Type B pancreatic cell (in vitro differentiated cells): ENCODE results near the gene MGAT2. TPM values are rescaled to one million over a fixed set of nuclear protein-coding genes. Genes with fewer than 3 reads are reported as not detected.
A peak's percentile ranks its signal among the peaks of the same experiment; 100 is the strongest.

Experiments
- DNase-seq: peaks from one replicate; pipeline ENCODE4 v3.0.0; 2021; ENCODE audit warnings: mixed read lengths; ENCODE audit not compliant: unreplicated experiment; ENCODE audit errors: extremely low spot score
- H3K27ac Mint-ChIP-seq: 2 replicates; pipeline ENCODE4 v1.8.0; 2021; ENCODE audit warnings: mild to moderate bottlenecking, mixed read lengths
- H3K27me3 Mint-ChIP-seq: 2 replicates; pipeline ENCODE4 v1.8.0; 2021; ENCODE audit warnings: mixed read lengths
- H3K36me3 Mint-ChIP-seq: 2 replicates; pipeline ENCODE4 v1.8.0; 2021; ENCODE audit warnings: mixed read lengths
- H3K4me1 Mint-ChIP-seq: one replicate; pipeline ENCODE4 v1.8.0; 2021; ENCODE audit warnings: mixed read lengths; ENCODE audit not compliant: unreplicated experiment
- H3K4me3 Mint-ChIP-seq: 2 replicates; pipeline ENCODE4 v1.8.0; 2021; ENCODE audit warnings: mild to moderate bottlenecking, mixed read lengths
- H3K9me3 Mint-ChIP-seq: 2 replicates; pipeline ENCODE4 v1.8.0; 2021; ENCODE audit warnings: mixed read lengths
- CTCF ChIP-seq: fragments of 200-600 bp; sonication (generic); conservative IDR thresholded peaks from 2 replicates; pipeline ENCODE4 v1.5.0; 2021; ENCODE audit warnings: antibody characterized with exemption, mild to moderate bottlenecking
- total RNA-seq: library from RNA; stranded (reverse); gene quantifications from 2 replicates; pipeline ENCODE4 v1.2.1, GENCODE V29; 2021; ENCODE audit warnings: low replicate concordance

The MGAT2 gene
- total RNA-seq, 1 donor from 2014 or later = 27.0 TPM

DNA sequence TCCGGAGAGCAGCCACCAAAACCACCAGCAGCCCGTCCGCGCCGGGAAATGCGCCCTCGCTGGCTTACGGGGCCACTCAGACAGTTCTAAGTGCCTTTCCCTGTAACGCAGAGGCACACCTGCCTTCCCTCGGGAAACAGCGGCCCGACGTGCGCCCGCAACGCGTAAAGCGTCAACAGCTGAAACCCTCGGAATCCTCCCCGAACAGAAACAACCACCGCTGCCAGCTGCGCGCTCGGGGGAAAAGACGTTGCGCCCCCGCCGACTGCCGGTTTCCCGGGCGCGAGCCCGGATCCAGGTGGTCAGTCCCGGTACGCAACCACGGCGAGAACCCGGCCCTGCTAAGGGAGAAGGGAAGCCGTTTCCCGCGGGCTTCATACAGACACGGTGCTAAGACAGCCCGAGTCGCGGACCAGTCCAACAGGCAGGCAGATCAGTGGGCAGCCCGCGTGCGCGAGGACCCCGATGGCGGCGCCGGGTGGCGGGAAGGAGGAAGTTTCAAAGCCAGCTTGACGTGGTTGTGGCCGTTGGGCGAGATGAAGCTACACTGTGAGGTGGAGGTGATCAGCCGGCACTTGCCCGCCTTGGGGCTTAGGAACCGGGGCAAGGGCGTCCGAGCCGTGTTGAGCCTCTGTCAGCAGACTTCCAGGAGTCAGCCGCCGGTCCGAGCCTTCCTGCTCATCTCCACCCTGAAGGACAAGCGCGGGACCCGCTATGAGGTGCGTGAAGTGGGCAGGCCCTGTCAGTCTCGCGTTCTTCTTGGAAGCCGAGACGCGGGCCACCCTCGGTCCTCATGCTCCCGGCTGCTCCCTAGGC is 21.9 kb upstream of the MGAT2 start, which contains the start of gene LRR1:
Gene LRR1, plus strand, starts transcription at position 456 of the 816 bp plus-strand sequence. Its CDS starts 81 bp downstream, at position 537.
- Mint-ChIP-seq H3K4me1 (peaks cover 18% of the 10 kb centered on the region), H3K27ac (peak within 1 kb of the TSS; percentile 99), H3K9me3 (no peaks in the 10 kb centered on the region), H3K36me3 (no peaks in the 10 kb centered on the region), H3K4me3 (peak within 1 kb of the TSS; percentile 98), H3K27me3 (no peaks in the 10 kb centered on the region)
- TF ChIP-seq CTCF = peak; percentile 28
- DNase-seq = peak; percentile 89

DNA sequence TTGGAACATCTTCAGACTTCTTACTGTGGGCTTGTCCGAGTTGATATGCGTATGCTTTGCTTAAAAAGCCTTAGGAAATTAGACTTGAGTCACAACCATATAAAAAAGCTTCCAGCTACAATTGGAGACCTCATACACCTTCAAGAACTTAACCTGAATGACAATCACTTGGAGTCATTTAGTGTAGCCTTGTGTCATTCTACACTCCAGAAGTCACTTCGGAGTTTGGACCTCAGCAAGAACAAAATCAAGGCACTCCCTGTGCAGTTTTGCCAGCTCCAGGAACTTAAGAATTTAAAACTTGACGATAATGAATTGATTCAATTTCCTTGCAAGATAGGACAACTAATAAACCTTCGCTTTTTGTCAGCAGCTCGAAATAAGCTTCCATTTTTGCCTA is 13.0 kb upstream of the MGAT2 start:
- no peak for TF ChIP-seq CTCF
- H3K4me1 Mint-ChIP-seq = peaks cover 6% of the 10 kb centered on the region
- no peak for DNase-seq
- peaks cover 4% of the 10 kb centered on the region for H3K36me3 Mint-ChIP-seq
- H3K27me3 Mint-ChIP-seq = no peaks in the 10 kb centered on the region
- H3K27ac Mint-ChIP-seq = no peak overlapping the region
- no peak overlapping the region for H3K4me3 Mint-ChIP-seq
- no peaks in the 10 kb centered on the region for H3K9me3 Mint-ChIP-seq

- Mint-ChIP-seq H3K4me3 (no peak overlapping the region), H3K4me1 (peaks cover 7% of the 10 kb centered on the region), H3K27ac (no peak overlapping the region), H3K9me3 (no peaks in the 10 kb centered on the region), H3K27me3 (no peaks in the 10 kb centered on the region), H3K36me3 (peaks cover 8% of the 10 kb centered on the region)
- TF ChIP-seq CTCF = no peak
- no peak for DNase-seq
Measured at GRCh38 chr14:49612251-49612650, 8.3 kb upstream of the MGAT2 start.

- Mint-ChIP-seq H3K27me3 (no peaks in the 10 kb centered on the region), H3K4me1 (peaks cover 11% of the 10 kb centered on the region), H3K4me3 (no peak overlapping the region), H3K9me3 (no peaks in the 10 kb centered on the region), H3K36me3 (peaks cover 13% of the 10 kb centered on the region), H3K27ac (no peak overlapping the region)
- TF ChIP-seq CTCF = no peak
- DNase-seq = no peak
Measured at GRCh38 chr14:49612671-49613070, 7.9 kb upstream of the MGAT2 start.

DNA sequence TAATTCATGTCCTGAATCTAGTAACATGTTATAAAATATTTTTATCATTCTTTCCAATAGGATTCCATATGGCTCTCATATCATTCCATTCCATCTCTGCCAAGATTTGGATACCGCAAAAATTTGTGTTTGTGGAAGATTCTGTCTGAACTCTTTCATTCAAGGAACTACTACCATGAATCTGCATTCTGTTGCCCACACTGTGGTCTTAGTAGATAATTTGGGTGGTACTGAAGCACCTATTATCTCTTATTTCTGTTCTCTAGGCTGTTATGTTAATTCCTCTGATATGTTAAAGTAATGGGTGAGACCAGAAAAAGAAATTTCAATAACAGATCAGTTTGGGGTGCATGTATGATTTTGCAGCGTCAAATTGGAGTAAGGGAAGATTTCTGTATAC is 6.4 kb upstream of the MGAT2 start:
- no peak for TF ChIP-seq CTCF
- Mint-ChIP-seq H3K4me3 (no peak overlapping the region), H3K4me1 (peaks cover 22% of the 10 kb centered on the region), H3K9me3 (no peaks in the 10 kb centered on the region), H3K27me3 (no peaks in the 10 kb centered on the region), H3K36me3 (peaks cover 18% of the 10 kb centered on the region), H3K27ac (no peak overlapping the region)
- no peak for DNase-seq
